ENCODE data around the gene CCSER1.

DNA sequence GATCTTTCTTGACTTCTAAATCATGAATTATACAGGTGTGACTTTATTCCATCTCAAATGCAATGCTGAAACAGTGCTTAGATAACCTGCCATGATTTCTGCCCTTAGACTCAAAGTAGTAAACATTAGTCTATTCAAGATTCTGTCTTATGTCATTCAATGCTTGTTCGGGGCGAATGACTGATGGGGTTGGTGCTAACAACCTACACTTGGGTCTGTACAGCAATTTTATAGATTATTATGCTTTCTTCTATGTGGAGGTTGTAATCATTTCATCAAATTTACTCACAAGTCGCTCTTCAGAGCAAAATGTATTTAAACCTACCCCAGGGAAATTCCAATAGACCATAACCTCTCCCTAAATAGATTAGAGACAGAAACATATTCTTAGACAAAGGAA, 1155.0 kb downstream of the CCSER1 start:
- TF ChIP-seq, protein P1, sequence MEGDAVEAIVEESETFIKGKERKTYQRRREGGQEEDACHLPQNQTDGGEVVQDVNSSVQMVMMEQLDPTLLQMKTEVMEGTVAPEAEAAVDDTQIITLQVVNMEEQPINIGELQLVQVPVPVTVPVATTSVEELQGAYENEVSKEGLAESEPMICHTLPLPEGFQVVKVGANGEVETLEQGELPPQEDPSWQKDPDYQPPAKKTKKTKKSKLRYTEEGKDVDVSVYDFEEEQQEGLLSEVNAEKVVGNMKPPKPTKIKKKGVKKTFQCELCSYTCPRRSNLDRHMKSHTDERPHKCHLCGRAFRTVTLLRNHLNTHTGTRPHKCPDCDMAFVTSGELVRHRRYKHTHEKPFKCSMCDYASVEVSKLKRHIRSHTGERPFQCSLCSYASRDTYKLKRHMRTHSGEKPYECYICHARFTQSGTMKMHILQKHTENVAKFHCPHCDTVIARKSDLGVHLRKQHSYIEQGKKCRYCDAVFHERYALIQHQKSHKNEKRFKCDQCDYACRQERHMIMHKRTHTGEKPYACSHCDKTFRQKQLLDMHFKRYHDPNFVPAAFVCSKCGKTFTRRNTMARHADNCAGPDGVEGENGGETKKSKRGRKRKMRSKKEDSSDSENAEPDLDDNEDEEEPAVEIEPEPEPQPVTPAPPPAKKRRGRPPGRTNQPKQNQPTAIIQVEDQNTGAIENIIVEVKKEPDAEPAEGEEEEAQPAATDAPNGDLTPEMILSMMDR (IDR thresholded peaks at IDR 0.05; ENCODE audit: borderline replicate concordance, extremely low read depth, low read length, poor library complexity, severe bottlenecking): no peak
- TF ChIP-seq EZH2 (IDR thresholded peaks at IDR 0.05; ENCODE audit: borderline replicate concordance, low read depth, low read length, severe bottlenecking): no peak
